PC-3 (cell line): Measurements from ENCODE around the gene TEAD3. TPM values are rescaled to one million over a fixed set of nuclear protein-coding genes. Genes with fewer than 3 reads are reported as not detected.

ENCODE experiments used
- ATAC-seq: fragments of 200-7000 bp; cut with Tn5 transposase; 2 replicates; pipeline ENCODE4 v1.9.1; 2020; ENCODE audit warnings: mild to moderate bottlenecking, moderate library complexity
- BruUV-seq: library from RNA; stranded (reverse); fragments of 400-500 nt; replicated peaks from 2 replicates; lab custom pipeline; 2021; lab: Mats Ljungman, UMichigan
- CTCF ChIA-PET: fragments of 300-600 bp; sonication (Branson Sonifier 250); formaldehyde crosslinking; loops from one replicate; lab custom pipeline; 2022; ENCODE audit warnings: antibody characterized with exemption; lab: Charles Lee
- POLR2A ChIA-PET: fragments of 300-600 bp; sonication (Branson Sonifier 250); formaldehyde crosslinking; loops from one replicate; lab custom pipeline; 2022; ENCODE audit warnings: antibody characterized with exemption; ENCODE audit not compliant: unreplicated experiment; lab: Charles Lee
- DNase-seq: peaks from one replicate; pipeline ENCODE4 v3.0.0-alpha.2; 2015
- H2AFZ ChIP-seq: fragments of 300-600 bp; sonication (generic); 2 replicates; pipeline ENCODE4 v1.6.0; 2016; ENCODE audit warnings: antibody characterized with exemption, low read length
- H3F3A ChIP-seq: fragments of 300-600 bp; sonication (generic); one replicate; pipeline ENCODE4 v1.6.0; 2017; ENCODE audit warnings: antibody characterized with exemption, low read length, control low read depth, mild to moderate bottlenecking; ENCODE audit not compliant: unreplicated experiment
- H3K27ac ChIP-seq: fragments of 300-600 bp; sonication (generic); 2 replicates; pipeline ENCODE4 v1.5.1; 2016; ENCODE audit warnings: mild to moderate bottlenecking, low read length
- H3K27me3 ChIP-seq: fragments of 300-600 bp; sonication (generic); 2 replicates; pipeline ENCODE4 v1.6.1; 2016; ENCODE audit warnings: low read length, mixed read lengths
- H3K36me3 ChIP-seq: fragments of 300-600 bp; sonication (generic); 2 replicates; pipeline ENCODE4 v1.6.1; 2016; ENCODE audit warnings: low read depth, mixed run types, low read length, mixed read lengths
- H3K4me1 ChIP-seq: fragments of 300-600 bp; sonication (generic); 2 replicates; pipeline ENCODE4 v1.5.1; 2016; ENCODE audit warnings: low read length; ENCODE audit not compliant: insufficient read depth
- H3K4me2 ChIP-seq: fragments of 300-600 bp; sonication (generic); 2 replicates; pipeline ENCODE4 v1.6.0; 2016; ENCODE audit warnings: low read length
- H3K4me3 ChIP-seq: fragments of 300-600 bp; sonication (generic); 2 replicates; pipeline ENCODE4 v1.5.1; 2016; ENCODE audit warnings: mild to moderate bottlenecking, low read length, mixed read lengths
- H3K79me2 ChIP-seq: fragments of 300-600 bp; sonication (generic); 2 replicates; pipeline ENCODE4 v1.6.1; 2017; ENCODE audit warnings: low read length, mixed read lengths
- H3K9ac ChIP-seq: fragments of 300-600 bp; sonication (generic); 2 replicates; pipeline ENCODE4 v1.6.0; 2016; ENCODE audit warnings: mild to moderate bottlenecking, low read length
- H3K9me2 ChIP-seq: fragments of 300-600 bp; sonication (generic); replicated peaks from 2 replicates; pipeline ENCODE4 v1.6.1; 2016; ENCODE audit warnings: mixed run types, low read length, mixed read lengths
- H3K9me3 ChIP-seq: fragments of 300-600 bp; sonication (generic); 2 replicates; pipeline ENCODE4 v1.6.1; 2016; ENCODE audit warnings: low read length, mixed read lengths
- H4K20me1 ChIP-seq: fragments of 300-600 bp; sonication (generic); 2 replicates; pipeline ENCODE4 v1.6.1; 2016; ENCODE audit warnings: low read length, mixed read lengths
- CTCF ChIP-seq: fragments of 300-600 bp; sonication (generic); conservative IDR thresholded peaks from 2 replicates; pipeline ENCODE4 v1.5.1; 2017; ENCODE audit warnings: antibody characterized with exemption, low read depth, mild to moderate bottlenecking, low read length
- EZH2 ChIP-seq: fragments of 300-600 bp; sonication (generic); IDR thresholded peaks from one replicate; pipeline ENCODE4 v1.6.1; 2017; ENCODE audit warnings: antibody characterized with exemption, mild to moderate bottlenecking, low read length; ENCODE audit not compliant: unreplicated experiment
- EZH2phosphoT487 ChIP-seq: fragments of 300-600 bp; sonication (generic); IDR thresholded peaks from 2 replicates; pipeline ENCODE4 v1.6.1; 2018; ENCODE audit warnings: mild to moderate bottlenecking, antibody characterized with exemption, low read length, borderline replicate concordance
- intact Hi-C: fragments of 100-400 bp; cut with micrococcal nuclease; formaldehyde crosslinking; loops from 2 replicates; pipeline ENCODE4 v1.9.0; 2023
- total RNA-seq: library from RNA; depleted of rRNA; stranded (reverse); fragments of >200 nt; gene quantifications from 2 replicates; pipeline ENCODE4 v1.2.3, GENCODE V29; 2014

Gene TEAD3
- total RNA-seq, 1 experiment from 2014 or later = 9.2 TPM

GRCh38 chr6:35490821-35491557 lies 5.9 kb downstream of the TEAD3 start:
- Histone ChIP-seq H3K9me3 (no peaks in the 10 kb centered on the region), H3K9me2 (no peaks in the 10 kb centered on the region), H3K36me3 (no peaks in the 10 kb centered on the region), H3K4me2 (no peak overlapping the region), H3F3A (no peaks in the 10 kb centered on the region), H2AFZ (no peak overlapping the region), H4K20me1 (no peaks in the 10 kb centered on the region; the same call in 1 of the 2 replicates), H3K9ac (no peak overlapping the region), H3K27ac (no peak overlapping the region), H3K27me3 (no peaks in the 10 kb centered on the region), H3K4me1 (peaks cover 47% of the 10 kb centered on the region), H3K79me2 (peaks cover 48% of the 10 kb centered on the region), H3K4me3 (no peak overlapping the region)
- TF ChIP-seq EZH2 (no peak), CTCF (no peak), EZH2phosphoT487 (no peak)
- CTCF ChIA-PET = no interaction called here
- ATAC-seq (no peak), DNase-seq (no peak)
- POLR2A ChIA-PET = no interaction called here
- intact Hi-C loops = no loop called here
- BruUV-seq = no TSS peak

- Histone ChIP-seq H3K9me3 (no peaks in the 10 kb centered on the region), H3F3A (no peaks in the 10 kb centered on the region), H2AFZ (no peak overlapping the region), H3K27ac (no peak overlapping the region), H3K79me2 (peaks cover 40% of the 10 kb centered on the region), H3K9ac (no peak overlapping the region), H3K4me3 (no peak overlapping the region), H3K9me2 (no peaks in the 10 kb centered on the region), H4K20me1 (no peaks in the 10 kb centered on the region; the same call in 1 of the 2 replicates), H3K4me1 (peaks cover 47% of the 10 kb centered on the region), H3K27me3 (no peaks in the 10 kb centered on the region), H3K4me2 (no peak overlapping the region), H3K36me3 (no peaks in the 10 kb centered on the region)
- DNase-seq (no peak), ATAC-seq (no peak)
- TF ChIP-seq EZH2 = no peak
- TF ChIP-seq CTCF = no peak
- no peak for TF ChIP-seq EZH2phosphoT487
- CTCF ChIA-PET = no interaction called here
- POLR2A ChIA-PET = no interaction called here
- BruUV-seq = no TSS peak
- intact Hi-C loops = no loop called here
These were observed 6.7 kb downstream of the TEAD3 start for GRCh38 chr6:35489995-35490791.

GRCh38 chr6:35489066-35489465 lies 7.8 kb downstream of the TEAD3 start:
- no peak overlapping the region for H3K27ac ChIP-seq
- BruUV-seq = no TSS peak
- POLR2A ChIA-PET = no interaction called here

More at GRCh38 chr6:35489066-35489465, 7.8 kb downstream of the TEAD3 start:
- Histone ChIP-seq H3K4me3 (no peak overlapping the region), H3F3A (no peaks in the 10 kb centered on the region), H3K9me2 (no peaks in the 10 kb centered on the region), H3K9me3 (no peaks in the 10 kb centered on the region), H3K79me2 (peaks cover 28% of the 10 kb centered on the region), H3K36me3 (no peaks in the 10 kb centered on the region), H3K27me3 (no peaks in the 10 kb centered on the region), H3K9ac (no peak overlapping the region), H2AFZ (no peak overlapping the region), H3K4me1 (peaks cover 48% of the 10 kb centered on the region), H3K4me2 (no peak overlapping the region), H4K20me1 (no peaks in the 10 kb centered on the region; the same call in 1 of the 2 replicates)
- intact Hi-C loops = no loop called here
- CTCF ChIA-PET = no interaction called here
- DNase-seq = no peak
- TF ChIP-seq CTCF (no peak), EZH2phosphoT487 (no peak), EZH2 (no peak)
- no peak for ATAC-seq
